Measurements from ENCODE around the gene ADGRF3.
"Not testable (repeated sequence)": the region's sequence is repeated elsewhere in the genome, so short reads cannot be mapped to it uniquely, and the experiment has no call there.

The ADGRF3 gene

GRCh38 chr2:26314243-26314642 lies 32.3 kb downstream of the ADGRF3 start:
- H3K4me3 Mint-ChIP-seq, result no peak overlapping the region
- no peaks in the 10 kb centered on the region for H3K27me3 Mint-ChIP-seq
- H3K27ac Mint-ChIP-seq, result no peak overlapping the region

DNA sequence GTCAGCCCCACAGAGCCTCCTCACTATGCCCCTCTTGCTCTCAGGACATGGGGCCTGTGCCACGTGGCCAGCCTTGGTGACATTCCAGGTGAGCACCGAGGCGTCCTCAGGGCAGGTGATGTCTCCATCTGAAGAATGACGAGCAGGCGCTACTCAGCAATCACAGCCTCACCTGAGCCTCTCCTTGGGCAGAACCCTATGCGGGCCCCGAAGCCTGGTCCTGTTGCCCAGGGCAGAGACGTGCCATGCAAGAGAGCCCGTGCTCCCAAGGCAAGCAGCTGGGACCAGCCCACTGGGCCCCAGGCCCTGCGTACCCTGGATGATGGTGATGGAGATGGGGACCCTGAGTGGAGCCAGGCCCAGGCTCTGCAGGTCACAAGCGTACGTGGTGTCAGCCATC lies 33.1 kb downstream of the ADGRF3 start:
- Mint-ChIP-seq H3K4me1 (no peaks in the 10 kb centered on the region), H3K9me3 (no peaks in the 10 kb centered on the region), H3K36me3 (peaks cover 4% of the 10 kb centered on the region), H3K27ac (no peak overlapping the region), H3K27me3 (no peaks in the 10 kb centered on the region), H3K4me3 (no peak overlapping the region)

More at GRCh38 chr2:26314243-26314642, 32.3 kb downstream of the ADGRF3 start:
- Mint-ChIP-seq H3K4me1 (no peaks in the 10 kb centered on the region), H3K36me3 (peaks cover 3% of the 10 kb centered on the region), H3K9me3 (no peaks in the 10 kb centered on the region)

- H3K36me3 Mint-ChIP-seq, result peaks cover 4% of the 10 kb centered on the region
- no peaks in the 10 kb centered on the region for H3K27me3 Mint-ChIP-seq
- no peak overlapping the region for H3K27ac Mint-ChIP-seq
- H3K4me1 Mint-ChIP-seq, result no peaks in the 10 kb centered on the region
- H3K4me3 Mint-ChIP-seq, result no peak overlapping the region
- no peaks in the 10 kb centered on the region for H3K9me3 Mint-ChIP-seq
Measured at GRCh38 chr2:26312471-26312870, 34.1 kb downstream of the ADGRF3 start.

DNA sequence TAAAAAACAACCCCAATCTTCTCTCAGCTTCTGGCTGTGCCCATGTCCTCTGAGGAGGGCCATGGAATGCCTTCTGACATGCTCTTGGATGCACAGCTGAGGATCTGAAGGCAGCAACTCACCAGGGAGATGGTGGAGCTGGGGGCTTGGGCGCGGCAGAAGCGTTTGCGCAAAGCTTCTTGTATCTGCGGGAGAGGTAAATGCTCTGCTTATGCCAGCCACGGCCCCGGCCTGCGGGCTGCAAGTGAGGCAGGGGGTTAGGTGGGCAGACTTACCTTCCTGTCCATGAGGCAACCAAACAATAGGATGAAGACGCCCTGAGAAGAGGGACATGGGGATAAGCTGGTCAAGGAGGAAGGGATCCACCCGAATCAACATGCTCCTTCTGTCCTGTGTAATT lies 36.7 kb downstream of the ADGRF3 start:
- H3K36me3 Mint-ChIP-seq, result peaks cover 4% of the 10 kb centered on the region
- H3K27ac Mint-ChIP-seq, result no peak overlapping the region
- no peak overlapping the region for H3K4me3 Mint-ChIP-seq
- no peaks in the 10 kb centered on the region for H3K27me3 Mint-ChIP-seq
- no peaks in the 10 kb centered on the region for H3K9me3 Mint-ChIP-seq
- H3K4me1 Mint-ChIP-seq, result no peaks in the 10 kb centered on the region

DNA sequence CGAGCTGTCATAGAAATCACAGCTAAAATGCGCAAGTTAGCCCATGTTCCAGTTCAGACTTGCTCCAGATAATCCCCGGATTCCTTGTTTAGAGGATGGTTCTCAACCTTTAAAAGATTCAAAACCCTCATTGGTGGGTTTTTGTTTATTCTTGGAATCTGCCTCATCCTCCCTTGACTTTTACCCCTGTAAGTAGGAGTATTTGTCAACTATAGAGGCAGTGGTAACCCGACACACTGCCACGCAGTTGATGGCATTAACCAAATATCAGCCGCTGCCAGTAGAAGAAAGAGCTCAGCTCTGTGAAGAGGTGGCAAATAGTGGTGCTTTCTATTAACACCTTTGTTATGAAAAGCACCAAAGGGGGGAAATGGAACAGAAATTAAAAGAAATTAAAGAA lies 41.0 kb downstream of the ADGRF3 start:
- no peak overlapping the region for H3K4me3 Mint-ChIP-seq
- H3K27me3 Mint-ChIP-seq, result no peaks in the 10 kb centered on the region
- H3K4me1 Mint-ChIP-seq, result peaks cover 4% of the 10 kb centered on the region
- peaks cover 3% of the 10 kb centered on the region for H3K36me3 Mint-ChIP-seq
- no peaks in the 10 kb centered on the region for H3K9me3 Mint-ChIP-seq
- no peak overlapping the region for H3K27ac Mint-ChIP-seq

- not testable (repeated sequence) for H3K27ac Mint-ChIP-seq, H3K36me3 Mint-ChIP-seq, H3K4me3 Mint-ChIP-seq, H3K4me1 Mint-ChIP-seq, H3K9me3 Mint-ChIP-seq, H3K27me3 Mint-ChIP-seq
Measured at GRCh38 chr2:26305094-26305493, 41.5 kb downstream of the ADGRF3 start.

- H3K4me3 Mint-ChIP-seq, result no peak overlapping the region
- H3K4me1 Mint-ChIP-seq, result peaks cover 4% of the 10 kb centered on the region
- no peak overlapping the region for H3K27ac Mint-ChIP-seq
- no peaks in the 10 kb centered on the region for H3K9me3 Mint-ChIP-seq
- no peaks in the 10 kb centered on the region for H3K27me3 Mint-ChIP-seq
- H3K36me3 Mint-ChIP-seq, result peaks cover 2% of the 10 kb centered on the region
Measured at GRCh38 chr2:26302846-26303245, 43.7 kb downstream of the ADGRF3 start.

DNA sequence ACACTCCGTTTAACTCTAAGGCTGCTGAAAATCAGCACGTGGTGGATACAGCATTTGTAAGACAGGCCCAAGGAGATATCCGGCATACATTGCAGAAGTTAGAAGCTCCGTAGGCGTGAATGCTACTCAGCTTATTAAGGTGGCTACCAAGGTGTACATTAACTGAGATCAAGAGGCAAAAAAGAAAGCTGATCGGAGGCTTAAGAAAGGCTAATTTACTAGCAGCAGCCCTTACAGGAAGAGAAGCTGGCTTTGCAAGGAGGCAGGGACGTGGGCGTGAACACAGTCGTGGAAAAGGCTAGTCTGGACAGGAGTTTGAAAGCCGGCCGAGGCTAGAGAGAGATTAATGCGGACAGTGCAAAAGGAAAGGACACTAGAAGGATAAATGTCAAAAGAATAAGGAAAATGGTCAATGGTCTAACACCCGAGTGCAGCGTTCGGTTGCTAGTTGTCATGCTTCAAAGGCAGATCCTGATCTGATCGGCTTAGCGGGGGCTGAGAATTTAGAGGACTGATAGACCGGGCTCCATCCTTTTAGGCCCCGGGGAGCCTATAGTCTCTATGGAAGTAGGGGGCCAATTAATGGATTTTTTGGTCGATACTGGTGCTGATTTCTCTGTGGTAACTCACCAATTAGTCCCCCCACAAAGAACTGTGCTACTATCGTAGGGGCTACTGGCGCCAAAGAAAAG lies 46.2 kb downstream of the ADGRF3 start:
- Mint-ChIP-seq H3K27ac (no peak overlapping the region), H3K4me3 (no peak overlapping the region), H3K9me3 (no peaks in the 10 kb centered on the region), H3K27me3 (no peaks in the 10 kb centered on the region), H3K4me1 (peaks cover 4% of the 10 kb centered on the region), H3K36me3 (peaks cover 2% of the 10 kb centered on the region)

DNA sequence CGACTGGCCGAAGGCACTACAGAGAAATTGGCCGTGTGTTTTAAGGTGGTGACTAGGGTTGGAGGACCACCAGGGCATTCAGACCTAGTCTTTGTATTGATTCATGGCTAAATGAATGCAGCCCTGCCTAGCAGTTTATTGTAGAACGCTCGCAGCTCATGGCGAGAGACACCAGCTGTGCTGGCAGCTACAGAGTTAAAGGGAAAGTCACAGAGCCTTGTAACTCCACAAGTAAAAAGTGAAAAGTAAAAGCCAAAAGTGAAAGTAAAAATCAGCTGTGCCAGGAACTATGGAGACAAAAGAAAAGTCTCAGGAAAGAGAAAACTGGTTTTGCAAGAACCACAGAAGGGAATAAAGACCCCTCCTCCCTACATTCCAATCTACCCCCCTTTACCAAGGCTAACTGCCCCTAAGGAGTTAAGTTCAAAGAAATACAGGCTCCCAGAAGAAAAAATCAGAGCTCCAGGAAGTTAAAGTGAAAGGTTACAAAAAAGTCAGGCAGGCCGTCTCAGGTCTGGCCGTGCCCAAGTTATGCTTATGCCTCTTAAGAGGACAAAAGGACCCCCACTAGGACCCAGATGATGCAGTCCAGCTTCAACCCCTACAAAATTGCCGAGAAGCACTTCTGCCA lies 47.0 kb downstream of the ADGRF3 start:
- no peak overlapping the region for H3K4me3 Mint-ChIP-seq
- H3K27ac Mint-ChIP-seq, result no peak overlapping the region
- H3K27me3 Mint-ChIP-seq, result no peaks in the 10 kb centered on the region
- H3K36me3 Mint-ChIP-seq, result peaks cover 2% of the 10 kb centered on the region
- H3K4me1 Mint-ChIP-seq, result peaks cover 4% of the 10 kb centered on the region
- H3K9me3 Mint-ChIP-seq, result no peaks in the 10 kb centered on the region

- Mint-ChIP-seq H3K27me3 (no peaks in the 10 kb centered on the region), H3K36me3 (no peaks in the 10 kb centered on the region), H3K4me1 (peaks cover 4% of the 10 kb centered on the region)
Measured at GRCh38 chr2:26298638-26299393, 47.8 kb downstream of the ADGRF3 start.

GRCh38 chr2:26298286-26298637 lies 48.3 kb downstream of the ADGRF3 start:
- H3K36me3 Mint-ChIP-seq, result no peaks in the 10 kb centered on the region
- peaks cover 4% of the 10 kb centered on the region for H3K4me1 Mint-ChIP-seq
- no peaks in the 10 kb centered on the region for H3K27me3 Mint-ChIP-seq
- no peak overlapping the region for H3K27ac Mint-ChIP-seq
- H3K4me3 Mint-ChIP-seq, result no peak overlapping the region
- no peaks in the 10 kb centered on the region for H3K9me3 Mint-ChIP-seq

More at GRCh38 chr2:26298638-26299393, 47.8 kb downstream of the ADGRF3 start:
- H3K9me3 Mint-ChIP-seq, result no peaks in the 10 kb centered on the region
- H3K27ac Mint-ChIP-seq, result no peak overlapping the region
- H3K4me3 Mint-ChIP-seq, result no peak overlapping the region

- Mint-ChIP-seq H3K27ac (peak overlapping the region; percentile 9), H3K36me3 (no peaks in the 10 kb centered on the region), H3K27me3 (no peaks in the 10 kb centered on the region), H3K4me3 (no peak overlapping the region), H3K9me3 (no peaks in the 10 kb centered on the region), H3K4me1 (peaks cover 4% of the 10 kb centered on the region)
Measured at GRCh38 chr2:26297061-26297460, 49.5 kb downstream of the ADGRF3 start.

DNA sequence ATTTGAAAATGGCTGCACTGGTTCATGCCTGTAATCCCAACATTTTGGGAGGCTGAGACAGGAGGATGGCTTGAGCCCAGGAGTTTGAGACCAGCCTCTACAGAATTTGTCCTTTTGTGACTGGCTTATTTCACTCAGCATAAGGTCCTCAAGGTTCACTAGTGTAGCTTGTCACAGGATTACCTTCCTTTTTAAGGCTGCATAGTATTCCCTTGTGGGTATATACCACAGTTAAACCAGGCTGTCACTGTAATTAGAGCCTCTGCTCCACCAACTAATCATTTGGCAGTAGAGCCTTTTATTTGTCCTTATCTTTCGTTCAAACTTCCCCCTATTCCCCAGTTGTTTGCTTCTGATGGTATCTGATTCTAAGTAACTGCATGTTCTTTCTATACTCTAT lies 51.1 kb downstream of the ADGRF3 start:
- H3K9me3 Mint-ChIP-seq, result no peaks in the 10 kb centered on the region
- no peaks in the 10 kb centered on the region for H3K36me3 Mint-ChIP-seq
- H3K4me1 Mint-ChIP-seq, result no peaks in the 10 kb centered on the region
- H3K4me3 Mint-ChIP-seq, result no peak overlapping the region
- H3K27me3 Mint-ChIP-seq, result no peaks in the 10 kb centered on the region
- H3K27ac Mint-ChIP-seq, result no peak overlapping the region

DNA sequence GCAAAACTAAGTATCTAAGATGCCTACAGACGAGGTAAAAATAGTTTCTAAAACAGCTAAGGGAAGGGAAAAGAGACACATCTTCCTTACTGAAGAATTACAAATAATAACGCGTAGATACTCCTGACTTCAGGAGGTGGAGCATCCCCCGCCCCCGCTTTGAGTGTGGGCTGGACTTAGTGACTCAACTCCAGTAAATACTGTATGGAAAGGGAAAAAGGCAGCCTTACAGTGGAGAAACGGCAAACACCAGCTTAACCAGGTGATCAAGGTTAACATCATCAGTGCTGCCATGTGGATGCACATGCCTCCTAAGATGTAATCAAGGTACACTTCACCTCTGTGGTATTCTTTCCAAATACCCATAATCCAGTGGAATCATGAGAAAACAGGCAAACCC lies 53.9 kb downstream of the ADGRF3 start:
- Mint-ChIP-seq H3K36me3 (no peaks in the 10 kb centered on the region), H3K9me3 (no peaks in the 10 kb centered on the region), H3K27ac (peak overlapping the region; percentile 32), H3K4me3 (no peak overlapping the region), H3K4me1 (no peaks in the 10 kb centered on the region), H3K27me3 (no peaks in the 10 kb centered on the region)

GRCh38 chr2:26290001-26290400 lies 56.6 kb downstream of the ADGRF3 start:
- no peak overlapping the region for H3K4me3 Mint-ChIP-seq
- H3K36me3 Mint-ChIP-seq, result peaks cover 6% of the 10 kb centered on the region
- H3K27ac Mint-ChIP-seq, result no peak overlapping the region
- H3K9me3 Mint-ChIP-seq, result no peaks in the 10 kb centered on the region
- no peaks in the 10 kb centered on the region for H3K27me3 Mint-ChIP-seq
- no peaks in the 10 kb centered on the region for H3K4me1 Mint-ChIP-seq

DNA sequence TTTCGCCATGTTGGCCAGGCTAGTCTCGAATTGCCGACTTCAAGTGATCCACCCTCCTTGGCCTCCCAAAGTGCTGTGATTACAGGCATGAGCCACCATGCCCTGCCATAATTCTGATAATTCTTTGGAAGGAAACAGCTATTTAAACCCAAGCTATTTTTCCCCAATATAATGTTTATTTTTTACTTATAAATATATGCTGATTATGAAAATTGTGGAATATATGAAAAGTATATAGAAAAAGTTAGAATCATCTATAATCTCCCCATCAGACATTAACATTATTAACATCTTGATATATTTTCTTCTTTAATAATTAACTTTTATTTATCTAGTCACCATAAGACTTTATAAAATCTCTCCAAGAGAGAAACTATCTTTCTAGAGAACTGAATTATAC lies 60.7 kb downstream of the ADGRF3 start:
- no peaks in the 10 kb centered on the region for H3K4me1 Mint-ChIP-seq
- H3K36me3 Mint-ChIP-seq, result peaks cover 16% of the 10 kb centered on the region
- no peak overlapping the region for H3K4me3 Mint-ChIP-seq
- no peaks in the 10 kb centered on the region for H3K27me3 Mint-ChIP-seq
- H3K27ac Mint-ChIP-seq, result peak overlapping the region; percentile 17
- H3K9me3 Mint-ChIP-seq, result no peaks in the 10 kb centered on the region

All from activated naive CD4-positive, alpha-beta T cell treated with anti-CD3 and anti-CD28 coated beads, Interleukin-2, amount 50 U/mL, for 24 hours (primary cell).